OCI-LY1 (cell line): ENCODE measurements around the gene MCF2L.

Source experiments
- H2AFZ ChIP-seq: fragments of 200-600 bp; sonication (generic), shearing (Covaris generic); 2 replicates; pipeline ENCODE4 v1.6.0; 2014; ENCODE audit warnings: antibody characterized with exemption, mild to moderate bottlenecking, low read length
- H3F3A ChIP-seq: fragments of 200-600 bp; sonication (generic), shearing (Covaris generic); 2 replicates; pipeline ENCODE4 v1.6.0; 2014; ENCODE audit warnings: mild to moderate bottlenecking, antibody characterized with exemption, low read length, moderate library complexity; ENCODE audit not compliant: insufficient read depth
- H3K27ac ChIP-seq: fragments of 200-600 bp; sonication (generic); 2 replicates; pipeline ENCODE4 v1.5.1; 2014; ENCODE audit warnings: low read length, mixed run types, mild to moderate bottlenecking, low read depth; ENCODE audit not compliant: poor library complexity, severe bottlenecking
- H3K27me3 ChIP-seq: fragments of 200-600 bp; sonication (generic); 2 replicates; pipeline ENCODE4 v1.6.0; 2014; ENCODE audit warnings: antibody characterized with exemption, mild to moderate bottlenecking, low read length, moderate library complexity; ENCODE audit not compliant: insufficient read depth
- H3K36me3 ChIP-seq: fragments of 200-600 bp; sonication (generic); 2 replicates; pipeline ENCODE4 v1.6.1; 2014; ENCODE audit warnings: mild to moderate bottlenecking, antibody characterized with exemption, low read length, moderate library complexity, mixed read lengths; ENCODE audit not compliant: insufficient read depth
- H3K4me1 ChIP-seq: fragments of 200-600 bp; sonication (generic); 2 replicates; pipeline ENCODE4 v1.5.1; 2014; ENCODE audit warnings: mild to moderate bottlenecking, low read length, moderate library complexity; ENCODE audit not compliant: insufficient read depth, severe bottlenecking
- H3K4me2 ChIP-seq: fragments of 200-600 bp; sonication (generic), shearing (Covaris generic); 2 replicates; pipeline ENCODE4 v1.6.1; 2014; ENCODE audit warnings: low read length
- H3K4me3 ChIP-seq: fragments of 200-600 bp; sonication (generic); 2 replicates; pipeline ENCODE4 v1.5.1; 2014; ENCODE audit warnings: low read length, low read depth, mild to moderate bottlenecking, mixed read lengths; ENCODE audit not compliant: poor library complexity, severe bottlenecking
- H3K79me2 ChIP-seq: fragments of 200-600 bp; shearing (Covaris generic); 2 replicates; pipeline ENCODE4 v1.6.1; 2016; ENCODE audit warnings: mixed run types, low read length, mixed read lengths; ENCODE audit not compliant: insufficient read depth
- H3K9ac ChIP-seq: fragments of 200-600 bp; sonication (generic), shearing (Covaris generic); 2 replicates; pipeline ENCODE4 v1.6.1; 2014; ENCODE audit warnings: mild to moderate bottlenecking, low read length, mixed read lengths
- H3K9me2 ChIP-seq: fragments of 200-600 bp; sonication (generic), shearing (Covaris generic); 2 replicates; pipeline ENCODE4 v1.6.1; 2014; ENCODE audit warnings: low read depth, mild to moderate bottlenecking, low read length, mixed read lengths
- H3K9me3 ChIP-seq: fragments of 200-600 bp; shearing (Covaris generic); 2 replicates; pipeline ENCODE4 v1.6.1; 2014; ENCODE audit warnings: low read length, mixed read lengths
- H4K20me1 ChIP-seq: fragments of 200-600 bp; sonication (generic), shearing (Covaris generic); 2 replicates; pipeline ENCODE4 v1.6.0; 2016; ENCODE audit warnings: mild to moderate bottlenecking, low read length; ENCODE audit not compliant: insufficient read depth
- CTCF ChIP-seq: fragments of 200-600 bp; sonication (generic), shearing (Covaris generic); IDR thresholded peaks from 2 replicates; pipeline ENCODE4 v1.5.1; 2017; ENCODE audit warnings: mild to moderate bottlenecking, antibody characterized with exemption, low read length, moderate library complexity, mixed read lengths
- EZH2 ChIP-seq: fragments of 200-600 bp; sonication (generic), shearing (Covaris generic); IDR thresholded peaks from 2 replicates; pipeline ENCODE4 v1.8.0; 2017; ENCODE audit warnings: borderline replicate concordance, mixed run types, mild to moderate bottlenecking, antibody characterized with exemption, low read length, moderate library complexity, mixed read lengths

The MCF2L gene

GRCh38 chr13:113115363-113116205, 146.6 kb downstream of the MCF2L start:
- no peak overlapping the region for H3K9ac ChIP-seq
- no peaks in the 10 kb centered on the region for H3K9me2 ChIP-seq
- H3K27me3 ChIP-seq, result peaks cover 7% of the 10 kb centered on the region; the same call in 1 of the 2 replicates
- H3K4me1 ChIP-seq, result no peaks in the 10 kb centered on the region
- H3K9me3 ChIP-seq, result no peaks in the 10 kb centered on the region
- H4K20me1 ChIP-seq, result no peaks in the 10 kb centered on the region
- no peak overlapping the region for H3K4me3 ChIP-seq
- no peak overlapping the region for H3K27ac ChIP-seq
- no peak overlapping the region for H2AFZ ChIP-seq
- H3K36me3 ChIP-seq, result no peaks in the 10 kb centered on the region
- no peak overlapping the region for H3K4me2 ChIP-seq
- H3K79me2 ChIP-seq, result no peaks in the 10 kb centered on the region
- no peak for TF ChIP-seq EZH2
- no peak for TF ChIP-seq CTCF
- no peaks in the 10 kb centered on the region for H3F3A ChIP-seq

- Histone ChIP-seq H3K4me1 (no peaks in the 10 kb centered on the region), H2AFZ (no peak overlapping the region), H3K27ac (no peak overlapping the region), H3K9ac (no peak overlapping the region), H3K4me3 (no peak overlapping the region), H4K20me1 (no peaks in the 10 kb centered on the region), H3K9me2 (no peaks in the 10 kb centered on the region), H3K9me3 (no peaks in the 10 kb centered on the region), H3K79me2 (no peaks in the 10 kb centered on the region), H3K27me3 (peaks cover 7% of the 10 kb centered on the region; the same call in 1 of the 2 replicates), H3K36me3 (no peaks in the 10 kb centered on the region), H3K4me2 (no peak overlapping the region), H3F3A (no peaks in the 10 kb centered on the region)
- TF ChIP-seq EZH2 (no peak), CTCF (no peak)
Observed at GRCh38 chr13:113116206-113116800, 147.3 kb downstream of the MCF2L start.

GRCh38 chr13:113116871-113117271, 147.9 kb downstream of the MCF2L start:
- TF ChIP-seq EZH2 (no peak), CTCF (no peak)
- H3K4me2 ChIP-seq, result no peak overlapping the region
- no peak overlapping the region for H3K4me3 ChIP-seq
- H3K27me3 ChIP-seq, result peaks cover 7% of the 10 kb centered on the region; the same call in 1 of the 2 replicates
- no peak overlapping the region for H2AFZ ChIP-seq
- H3K79me2 ChIP-seq, result no peaks in the 10 kb centered on the region
- no peaks in the 10 kb centered on the region for H3K9me2 ChIP-seq
- no peaks in the 10 kb centered on the region for H3F3A ChIP-seq
- no peaks in the 10 kb centered on the region for H3K4me1 ChIP-seq
- no peak overlapping the region for H3K27ac ChIP-seq
- no peaks in the 10 kb centered on the region for H4K20me1 ChIP-seq
- H3K9me3 ChIP-seq, result no peaks in the 10 kb centered on the region
- no peak overlapping the region for H3K9ac ChIP-seq
- no peaks in the 10 kb centered on the region for H3K36me3 ChIP-seq
